HepG2 (cell line): ENCODE measurements around the gene MED15. TPM values are rescaled to one million over a fixed set of nuclear protein-coding genes. Genes with fewer than 3 reads are reported as not detected.

Source experiments
- ATAC-seq: fragments of 200-7000 bp; cut with Tn5 transposase; 3 replicates; pipeline ENCODE4 v1.9.1; 2020; ENCODE audit warnings: mild to moderate bottlenecking, moderate library complexity
- BruUV-seq: library from RNA; stranded (reverse); fragments of 400-500 nt; replicated peaks from 2 replicates; lab custom pipeline; 2021; lab: Mats Ljungman, UMichigan
- CTCF ChIA-PET: fragments of 300-600 bp; formaldehyde crosslinking; extraction: SDS; loops from one replicate; lab custom pipeline; 2021; ENCODE audit warnings: low total read pairs, inconsistent platforms, low intra/inter-chr PET ratio; lab: Yijun Ruan, JAX
- POLR2A ChIA-PET: fragments of 350-600 bp; sonication (Branson Sonifier 250); formaldehyde crosslinking; loops from one replicate; lab custom pipeline; 2020; ENCODE audit warnings: antibody characterized with exemption, inconsistent platforms; lab: Yijun Ruan, JAX
- DNase-seq: peaks from one replicate; pipeline ENCODE4 v3.0.0-alpha.2; 2015; ENCODE audit warnings: low spot score
- FAIRE-seq: peaks from 3 replicates; lab custom pipeline; 2011; peaks lifted over from hg19 to GRCh38; lab: Jason Lieb, UNC
- H2AFZ ChIP-seq: one replicate; pipeline ENCODE4 v1.6.1; 2011; ENCODE audit warnings: low read length, inconsistent platforms
- H3K27ac ChIP-seq: fragments of 300-600 bp; 3 replicates; pipeline ENCODE4 v1.8.0; 2011; ENCODE audit warnings: mixed run types, mild to moderate bottlenecking, mixed read lengths, low read length, inconsistent platforms; ENCODE audit not compliant: insufficient read depth; ENCODE audit errors: extremely low read length
- H3K27me3 ChIP-seq, 2 experiments: fragments of 200-600 bp in 1 of 2; 2 replicates in 1 of 2; 3 replicates in 1 of 2; pipeline versions ENCODE4 v1.6.0 to v1.8.0; 2011; ENCODE audit warnings: low read length in 2 of 2, mild to moderate bottlenecking in 2 of 2, moderate library complexity in 2 of 2, inconsistent platforms in 1 of 2; ENCODE audit not compliant: insufficient read depth in 2 of 2, control insufficient read depth in 1 of 2
- H3K36me3 ChIP-seq, 2 experiments: fragments of 200-600 bp in 1 of 2; replicated peaks in 1 of 2; 2 replicates in 1 of 2; 3 replicates in 1 of 2; pipeline versions ENCODE4 v1.5.1 to v1.8.0; 2011; ENCODE audit warnings: low read length in 2 of 2, inconsistent platforms in 1 of 2; ENCODE audit not compliant: insufficient read depth in 2 of 2, control insufficient read depth in 1 of 2
- H3K4me1 ChIP-seq: 2 replicates; pipeline ENCODE4 v1.5.1; 2012; ENCODE audit warnings: low read length, inconsistent platforms; ENCODE audit not compliant: insufficient read depth
- H3K4me2 ChIP-seq: 2 replicates; pipeline ENCODE4 v1.6.0; 2011; ENCODE audit warnings: low read depth, low read length, inconsistent platforms
- H3K4me3 ChIP-seq, 3 experiments: fragments of 200-600 bp in 1 of 3; sonication (generic), shearing (Covaris generic) in 1 of 3; replicated peaks in 1 of 3; 2 replicates each; pipeline ENCODE4 v1.5.1; 2011 to 2016; ENCODE audit warnings: low read length in 3 of 3, inconsistent platforms in 2 of 3, low read depth in 2 of 3, mild to moderate bottlenecking in 2 of 3, control low read depth in 1 of 3, mixed read lengths in 1 of 3; ENCODE audit not compliant: insufficient read depth in 1 of 3
- H3K79me2 ChIP-seq: one replicate; pipeline ENCODE4 v1.6.1; 2011; ENCODE audit warnings: low read length, inconsistent platforms; ENCODE audit not compliant: insufficient read depth
- H3K9ac ChIP-seq: 2 replicates; pipeline ENCODE4 v1.6.0; 2011; ENCODE audit warnings: mild to moderate bottlenecking, low read depth, low read length, inconsistent platforms; ENCODE audit not compliant: insufficient read depth
- H3K9me3 ChIP-seq: 2 replicates; pipeline ENCODE4 v1.5.1; 2012; ENCODE audit warnings: mild to moderate bottlenecking, low read length
- H4K20me1 ChIP-seq: 2 replicates; pipeline ENCODE4 v1.6.0; 2011; ENCODE audit warnings: inconsistent platforms, mild to moderate bottlenecking, low read length, moderate library complexity; ENCODE audit not compliant: insufficient read depth
- RFX5 ChIP-seq: IDR thresholded peaks from 2 replicates; pipeline ENCODE4 v1.6.1; 2011; ENCODE audit warnings: low read depth, low read length, improper control_type of control experiment
- SIX1 ChIP-seq: sonication (generic); formaldehyde crosslinking; IDR thresholded peaks from 2 replicates; pipeline ENCODE4 v1.4.0; 2020; ENCODE audit warnings: missing genetic modification reagents, borderline replicate concordance
- SNRNP70 ChIP-seq: fragments of 200-400 bp; formaldehyde crosslinking; IDR thresholded peaks from 2 replicates; pipeline ENCODE4 v1.6.1; 2017; ENCODE audit warnings: mild to moderate bottlenecking, low read depth, low read length, moderate library complexity
- SOX5 ChIP-seq: IDR thresholded peaks from 2 replicates; pipeline ENCODE4 v1.6.1; 2016; ENCODE audit warnings: borderline replicate concordance
- ZNF225 ChIP-seq: sonication (generic); formaldehyde crosslinking; IDR thresholded peaks from 2 replicates; pipeline ENCODE4 v1.4.0; 2020; ENCODE audit warnings: mild to moderate bottlenecking, missing genetic modification reagents
- ZNF335 ChIP-seq: sonication (generic); formaldehyde crosslinking; IDR thresholded peaks from 2 replicates; pipeline ENCODE4 v1.4.0; 2020; ENCODE audit warnings: missing genetic modification reagents
- ZNF460 ChIP-seq: sonication (generic); formaldehyde crosslinking; IDR thresholded peaks from 2 replicates; pipeline ENCODE4 v1.5.1; 2020; ENCODE audit warnings: missing genetic modification reagents, mild to moderate bottlenecking, borderline replicate concordance
- ZNF768 ChIP-seq: sonication (generic); formaldehyde crosslinking; IDR thresholded peaks from 2 replicates; pipeline ENCODE4 v1.4.0; 2020; ENCODE audit warnings: missing genetic modification reagents
- ZNF781 ChIP-seq: sonication (generic); formaldehyde crosslinking; IDR thresholded peaks from 2 replicates; pipeline ENCODE4 v1.5.1; 2020; ENCODE audit warnings: borderline replicate concordance, mild to moderate bottlenecking, missing genetic modification reagents; ENCODE audit errors: not compliant biosample characterization
- WGBS: methylation state at CpG from one replicate; pipeline ENCODE4 v1.1.6; 2017; ENCODE audit warnings: low lambda C conversion rate; 5-methylcytosine and 5-hydroxymethylcytosine counted together
- in situ Hi-C: cut with HindIII; loops from 2 replicates; pipeline ENCODE4 v1.10.0; 2017; ENCODE audit warnings: low pct_unique_long_range_greater_than_20kb; ENCODE audit not compliant: extremely low pct_ligation_motif_present
- intact Hi-C: fragments of 100-400 bp; cut with micrococcal nuclease; formaldehyde crosslinking; loops from one replicate; pipeline ENCODE4 v1.10.0; 2022; ENCODE audit not compliant: unreplicated experiment
- polyA plus RNA-seq, 8 experiments: library from polyadenylated mRNA; depleted of rRNA in 3 of 8; stranded (reverse) in 7 of 8; unstranded in 1 of 8; fragments of >200 nt; fragmentation: Illumina TruSeq in 4 of 8; extraction: Trizol in 4 of 8; gene quantifications; 2 replicates each; pipeline versions ENCODE4 v1.2.1 to v1.2.3, GENCODE V29; 2011 to 2016; ENCODE audit warnings: low read depth in 4 of 8, missing spikeins in 1 of 8, mixed read lengths in 1 of 8; ENCODE audit not compliant: insufficient read depth in 1 of 8
- total RNA-seq, 5 experiments: library from RNA; depleted of rRNA; stranded (reverse); fragments of >200 nt; fragmentation: Illumina TruSeq; extraction: Trizol; gene quantifications; 2 replicates each; pipeline ENCODE4 v1.2.3, GENCODE V29; 2016; ENCODE audit warnings: low read depth in 1 of 5
- TF ChIP-seq, protein P1 (sequence below): sonication (generic); formaldehyde crosslinking; IDR thresholded peaks from 2 replicates; pipeline ENCODE4 v1.4.0; 2020; ENCODE audit warnings: missing genetic modification reagents, borderline replicate concordance
- TF ChIP-seq, protein P2 (sequence below): sonication (generic); formaldehyde crosslinking; IDR thresholded peaks from 2 replicates; pipeline ENCODE4 v1.5.0; 2020; ENCODE audit warnings: missing genetic modification reagents
- TF ChIP-seq, protein P3 (sequence below): sonication (generic); formaldehyde crosslinking; IDR thresholded peaks from 2 replicates; pipeline ENCODE4 v1.5.1; 2020; ENCODE audit warnings: missing genetic modification reagents, mild to moderate bottlenecking, borderline replicate concordance
- TF ChIP-seq, protein P4 (sequence below): conservative IDR thresholded peaks from 2 replicates; pipeline ENCODE4 v1.6.1; 2018; ENCODE audit warnings: missing genetic modification reagents

The MED15 gene
- total and polyA plus RNA-seq, 2 of the 13 experiments (the other 11 are each of a cell fraction or from before 2014, with no cell fraction given): 14.3 to 27.0 TPM

DNA sequence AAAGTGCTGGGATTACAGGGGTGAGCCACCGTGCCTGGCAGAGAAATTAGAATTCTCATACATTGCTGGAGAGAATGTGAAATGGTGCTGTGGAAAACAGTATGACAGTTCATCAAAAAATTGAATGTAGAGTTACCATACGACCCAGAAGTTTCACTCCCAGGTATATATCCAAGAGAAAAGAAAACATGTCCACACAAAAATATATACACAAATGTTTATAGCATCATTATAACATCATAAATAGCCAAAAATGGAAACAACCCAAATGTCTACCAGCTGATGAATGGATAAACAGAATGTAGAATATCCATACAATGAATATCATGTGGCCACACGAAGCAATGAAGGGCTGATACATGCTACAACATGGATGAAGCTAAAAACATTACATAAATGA, 34.6 kb downstream of the MED15 start:
- BruUV-seq: no TSS peak
- WGBS: 95% methylated on average over 3 of the region's 3 CpGs
- TF ChIP-seq SOX5 (no peak), ZNF225 (CRISPR knock-in tag) (no peak), SIX1 (no peak), ZNF768 (CRISPR knock-in tag) (no peak), ZNF335 (CRISPR knock-in tag) (no peak), RFX5 (no peak), ZNF460 (CRISPR knock-in tag) (no peak), SNRNP70 (no peak), ZNF781 (CRISPR knock-in tag) (no peak)
- TF ChIP-seq, protein P1, sequence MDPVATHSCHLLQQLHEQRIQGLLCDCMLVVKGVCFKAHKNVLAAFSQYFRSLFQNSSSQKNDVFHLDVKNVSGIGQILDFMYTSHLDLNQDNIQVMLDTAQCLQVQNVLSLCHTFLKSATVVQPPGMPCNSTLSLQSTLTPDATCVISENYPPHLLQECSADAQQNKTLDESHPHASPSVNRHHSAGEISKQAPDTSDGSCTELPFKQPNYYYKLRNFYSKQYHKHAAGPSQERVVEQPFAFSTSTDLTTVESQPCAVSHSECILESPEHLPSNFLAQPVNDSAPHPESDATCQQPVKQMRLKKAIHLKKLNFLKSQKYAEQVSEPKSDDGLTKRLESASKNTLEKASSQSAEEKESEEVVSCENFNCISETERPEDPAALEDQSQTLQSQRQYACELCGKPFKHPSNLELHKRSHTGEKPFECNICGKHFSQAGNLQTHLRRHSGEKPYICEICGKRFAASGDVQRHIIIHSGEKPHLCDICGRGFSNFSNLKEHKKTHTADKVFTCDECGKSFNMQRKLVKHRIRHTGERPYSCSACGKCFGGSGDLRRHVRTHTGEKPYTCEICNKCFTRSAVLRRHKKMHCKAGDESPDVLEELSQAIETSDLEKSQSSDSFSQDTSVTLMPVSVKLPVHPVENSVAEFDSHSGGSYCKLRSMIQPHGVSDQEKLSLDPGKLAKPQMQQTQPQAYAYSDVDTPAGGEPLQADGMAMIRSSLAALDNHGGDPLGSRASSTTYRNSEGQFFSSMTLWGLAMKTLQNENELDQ (CRISPR knock-in tag): no peak
- TF ChIP-seq, protein P2, sequence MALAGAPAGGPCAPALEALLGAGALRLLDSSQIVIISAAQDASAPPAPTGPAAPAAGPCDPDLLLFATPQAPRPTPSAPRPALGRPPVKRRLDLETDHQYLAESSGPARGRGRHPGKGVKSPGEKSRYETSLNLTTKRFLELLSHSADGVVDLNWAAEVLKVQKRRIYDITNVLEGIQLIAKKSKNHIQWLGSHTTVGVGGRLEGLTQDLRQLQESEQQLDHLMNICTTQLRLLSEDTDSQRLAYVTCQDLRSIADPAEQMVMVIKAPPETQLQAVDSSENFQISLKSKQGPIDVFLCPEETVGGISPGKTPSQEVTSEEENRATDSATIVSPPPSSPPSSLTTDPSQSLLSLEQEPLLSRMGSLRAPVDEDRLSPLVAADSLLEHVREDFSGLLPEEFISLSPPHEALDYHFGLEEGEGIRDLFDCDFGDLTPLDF: no peak
- TF ChIP-seq, protein P3, sequence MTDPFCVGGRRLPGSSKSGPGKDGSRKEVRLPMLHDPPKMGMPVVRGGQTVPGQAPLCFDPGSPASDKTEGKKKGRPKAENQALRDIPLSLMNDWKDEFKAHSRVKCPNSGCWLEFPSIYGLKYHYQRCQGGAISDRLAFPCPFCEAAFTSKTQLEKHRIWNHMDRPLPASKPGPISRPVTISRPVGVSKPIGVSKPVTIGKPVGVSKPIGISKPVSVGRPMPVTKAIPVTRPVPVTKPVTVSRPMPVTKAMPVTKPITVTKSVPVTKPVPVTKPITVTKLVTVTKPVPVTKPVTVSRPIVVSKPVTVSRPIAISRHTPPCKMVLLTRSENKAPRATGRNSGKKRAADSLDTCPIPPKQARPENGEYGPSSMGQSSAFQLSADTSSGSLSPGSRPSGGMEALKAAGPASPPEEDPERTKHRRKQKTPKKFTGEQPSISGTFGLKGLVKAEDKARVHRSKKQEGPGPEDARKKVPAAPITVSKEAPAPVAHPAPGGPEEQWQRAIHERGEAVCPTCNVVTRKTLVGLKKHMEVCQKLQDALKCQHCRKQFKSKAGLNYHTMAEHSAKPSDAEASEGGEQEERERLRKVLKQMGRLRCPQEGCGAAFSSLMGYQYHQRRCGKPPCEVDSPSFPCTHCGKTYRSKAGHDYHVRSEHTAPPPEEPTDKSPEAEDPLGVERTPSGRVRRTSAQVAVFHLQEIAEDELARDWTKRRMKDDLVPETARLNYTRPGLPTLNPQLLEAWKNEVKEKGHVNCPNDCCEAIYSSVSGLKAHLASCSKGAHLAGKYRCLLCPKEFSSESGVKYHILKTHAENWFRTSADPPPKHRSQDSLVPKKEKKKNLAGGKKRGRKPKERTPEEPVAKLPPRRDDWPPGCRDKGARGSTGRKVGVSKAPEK: no peak
- TF ChIP-seq, protein P4, sequence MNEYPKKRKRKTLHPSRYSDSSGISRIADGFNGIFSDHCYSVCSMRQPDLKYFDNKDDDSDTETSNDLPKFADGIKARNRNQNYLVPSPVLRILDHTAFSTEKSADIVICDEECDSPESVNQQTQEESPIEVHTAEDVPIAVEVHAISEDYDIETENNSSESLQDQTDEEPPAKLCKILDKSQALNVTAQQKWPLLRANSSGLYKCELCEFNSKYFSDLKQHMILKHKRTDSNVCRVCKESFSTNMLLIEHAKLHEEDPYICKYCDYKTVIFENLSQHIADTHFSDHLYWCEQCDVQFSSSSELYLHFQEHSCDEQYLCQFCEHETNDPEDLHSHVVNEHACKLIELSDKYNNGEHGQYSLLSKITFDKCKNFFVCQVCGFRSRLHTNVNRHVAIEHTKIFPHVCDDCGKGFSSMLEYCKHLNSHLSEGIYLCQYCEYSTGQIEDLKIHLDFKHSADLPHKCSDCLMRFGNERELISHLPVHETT (CRISPR knock-in tag): no peak

More for the DNA sequence above, 34.6 kb downstream of the MED15 start:
- no peak overlapping the region for H2AFZ ChIP-seq
- H3K27ac ChIP-seq: no peak overlapping the region
- H3K36me3 ChIP-seq: peaks cover 15 to 64% of the 10 kb centered on the region in 2 experiments
- H3K27me3 ChIP-seq: no peaks in the 10 kb centered on the region
- peaks cover 14% of the 10 kb centered on the region for H3K79me2 ChIP-seq
- H3K9me3 ChIP-seq: no peaks in the 10 kb centered on the region
- no peaks in the 10 kb centered on the region for H3K4me1 ChIP-seq
- no peaks in the 10 kb centered on the region for H4K20me1 ChIP-seq
- ATAC-seq (no peak), FAIRE-seq (no peak), DNase-seq (no peak)
- CTCF ChIA-PET: no interaction called here
- no peak overlapping the region for H3K9ac ChIP-seq
- H3K4me2 ChIP-seq: no peak overlapping the region
- POLR2A ChIA-PET: no interaction called here
- no peak overlapping the region for H3K4me3 ChIP-seq
- in situ Hi-C loops: no loop called here
- intact Hi-C loops: no loop called here
